GM12875 (cell line): Measurements from ENCODE around the gene NUP43.
A peak's percentile ranks its signal among the peaks of the same experiment; 100 is the strongest.
"Not testable (repeated sequence)": the region's sequence is repeated elsewhere in the genome, so short reads cannot be mapped to it uniquely, and the experiment has no call there.

Experiments
- H3K4me3 ChIP-seq: one replicate; pipeline ENCODE4 v1.5.1; 2011; ENCODE audit warnings: low read depth, low read length, control low read depth
- CTCF ChIP-seq: IDR thresholded peaks from 2 replicates; pipeline ENCODE4 v1.5.1; 2011; ENCODE audit warnings: low read depth, mild to moderate bottlenecking, control low read depth, inconsistent platforms, low read length, moderate library complexity, borderline replicate concordance; ENCODE audit not compliant: insufficient read depth

Gene NUP43

GRCh38 chr6:149755300-149756260 lies 9.3 kb upstream of the NUP43 start:
- no peak for TF ChIP-seq CTCF
- H3K4me3 ChIP-seq = no peak overlapping the region

GRCh38 chr6:149754548-149754947 lies 8.2 kb upstream of the NUP43 start:
- TF ChIP-seq CTCF = no peak
- H3K4me3 ChIP-seq = no peak overlapping the region

GRCh38 chr6:149753374-149753637 lies 7.0 kb upstream of the NUP43 start:
- not testable (repeated sequence) for H3K4me3 ChIP-seq

GRCh38 chr6:149752600-149753373 lies 6.5 kb upstream of the NUP43 start:
- no peak for TF ChIP-seq CTCF
- H3K4me3 ChIP-seq = no peak overlapping the region

GRCh38 chr6:149751920-149752319 lies 5.6 kb upstream of the NUP43 start:
- not testable (repeated sequence) for H3K4me3 ChIP-seq

GRCh38 chr6:149751239-149751638 lies 4.9 kb upstream of the NUP43 start:
- no peak for TF ChIP-seq CTCF
- no peak overlapping the region for H3K4me3 ChIP-seq

- H3K4me3 ChIP-seq = peak overlapping the region; percentile 75
These were observed 3.8 kb upstream of the NUP43 start for GRCh38 chr6:149750136-149750609.

More at GRCh38 chr6:149750136-149750609, 3.8 kb upstream of the NUP43 start:
- no peak for TF ChIP-seq CTCF
